Activated CD4-positive, alpha-beta T cell treated with anti-CD3 and anti-CD28 coated beads, Interleukin-2, amount 10 ng/mL, durations not matched to agents 24 days and 14 days (primary cell): Measurements from ENCODE around the gene GPC5. TPM values are rescaled to one million over a fixed set of nuclear protein-coding genes. Genes with fewer than 3 reads are reported as not detected.

Source experiments
- DNase-seq: peaks from one replicate; pipeline ENCODE4 v3.0.0; 2022
- H3K27ac Mint-ChIP-seq: one replicate; pipeline ENCODE4 v1.8.0; 2022; ENCODE audit warnings: mild to moderate bottlenecking, mixed read lengths
- H3K27me3 Mint-ChIP-seq: one replicate; pipeline ENCODE4 v1.8.0; 2022; ENCODE audit warnings: mixed read lengths
- H3K36me3 Mint-ChIP-seq: one replicate; pipeline ENCODE4 v1.8.0; 2022; ENCODE audit warnings: low read depth, mild to moderate bottlenecking, mixed read lengths
- H3K4me1 Mint-ChIP-seq: one replicate; pipeline ENCODE4 v1.8.0; 2021; ENCODE audit warnings: mixed read lengths
- H3K4me3 Mint-ChIP-seq: one replicate; pipeline ENCODE4 v1.8.0; 2022; ENCODE audit warnings: mild to moderate bottlenecking, moderate library complexity, mixed read lengths
- H3K9me3 Mint-ChIP-seq: one replicate; pipeline ENCODE4 v1.8.0; 2021; ENCODE audit warnings: mixed read lengths
- intact Hi-C: fragments of 100-400 bp; cut with micrococcal nuclease; formaldehyde crosslinking; loops from one replicate; pipeline ENCODE4 v1.15.1; 2023
- total RNA-seq: library from RNA; stranded (reverse); gene quantifications from 2 replicates; pipeline ENCODE4 v1.2.3, GENCODE V29; 2022

Gene GPC5
- total RNA-seq, 1 donor from 2014 or later, result not detected

DNA sequence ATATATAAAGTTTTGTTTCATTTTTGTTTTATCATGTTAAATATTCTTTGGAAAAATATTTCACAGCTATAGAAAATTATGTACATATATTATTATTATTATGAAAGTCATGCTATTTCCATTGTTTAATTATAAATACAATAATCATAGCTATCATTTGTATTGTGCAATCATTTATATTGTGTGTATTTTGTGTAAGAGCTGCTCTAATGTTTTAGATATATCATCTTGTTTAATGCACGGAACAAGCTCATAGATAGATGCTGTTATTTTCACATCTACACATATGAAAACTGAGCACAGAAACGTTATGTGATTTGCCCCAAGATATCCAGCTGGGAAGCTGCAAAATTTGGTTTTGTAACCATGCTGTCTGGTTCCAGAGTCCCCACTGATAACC lies 111.6 kb downstream of the GPC5 start:
- Mint-ChIP-seq H3K4me1 (no peaks in the 10 kb centered on the region), H3K36me3 (no peaks in the 10 kb centered on the region), H3K4me3 (no peak overlapping the region), H3K27me3 (no peaks in the 10 kb centered on the region), H3K9me3 (no peaks in the 10 kb centered on the region), H3K27ac (no peak overlapping the region)
- DNase-seq, result no peak
- intact Hi-C loops, result no loop called here

DNA sequence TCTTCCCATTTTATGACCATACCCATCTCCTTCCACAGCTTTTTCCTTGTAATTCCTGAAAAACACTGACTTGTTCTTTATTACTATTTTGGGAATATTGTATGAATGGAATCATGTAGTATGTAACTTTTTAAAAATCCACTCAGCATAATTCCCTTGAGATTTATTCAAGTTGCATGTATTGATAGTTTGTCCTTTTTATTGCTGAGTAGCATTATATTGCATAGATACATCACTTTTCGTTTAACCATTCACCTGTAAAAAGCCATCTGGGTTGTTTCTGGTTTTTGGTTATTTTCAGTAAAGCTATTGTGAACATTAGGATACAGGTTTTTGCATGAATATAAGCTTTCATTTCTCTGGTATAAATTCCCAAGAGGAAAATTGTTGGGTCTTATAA lies 115.4 kb downstream of the GPC5 start:
- Mint-ChIP-seq H3K9me3 (no peaks in the 10 kb centered on the region), H3K27me3 (no peaks in the 10 kb centered on the region), H3K4me3 (no peak overlapping the region), H3K4me1 (no peaks in the 10 kb centered on the region), H3K36me3 (no peaks in the 10 kb centered on the region), H3K27ac (no peak overlapping the region)
- intact Hi-C loops, result no loop called here
- no peak for DNase-seq

DNA sequence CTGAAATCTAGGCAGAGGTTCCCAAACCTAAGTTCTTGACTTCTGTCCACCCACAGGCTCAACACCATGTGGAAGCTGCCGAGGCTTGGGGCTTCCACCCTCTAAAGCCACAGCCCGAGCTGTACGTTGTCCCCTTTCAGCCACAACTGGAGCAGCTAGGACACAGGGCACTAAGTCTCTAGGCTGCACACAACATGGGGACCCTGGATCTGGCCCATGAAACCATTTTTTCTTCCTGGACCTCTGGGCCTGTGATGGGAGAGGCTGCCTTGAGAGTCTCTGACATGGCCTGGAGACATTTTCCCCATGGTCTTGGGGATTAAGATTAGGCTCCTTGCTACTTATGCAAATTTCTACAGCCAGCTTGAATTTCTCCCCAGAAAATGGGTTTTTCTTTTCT lies 118.4 kb downstream of the GPC5 start:
- no peak overlapping the region for H3K27ac Mint-ChIP-seq
- H3K4me1 Mint-ChIP-seq, result no peaks in the 10 kb centered on the region
- no peaks in the 10 kb centered on the region for H3K27me3 Mint-ChIP-seq
- no peak overlapping the region for H3K4me3 Mint-ChIP-seq
- no peaks in the 10 kb centered on the region for H3K36me3 Mint-ChIP-seq
- intact Hi-C loops, result no loop called here
- no peaks in the 10 kb centered on the region for H3K9me3 Mint-ChIP-seq
- DNase-seq, result no peak

DNA sequence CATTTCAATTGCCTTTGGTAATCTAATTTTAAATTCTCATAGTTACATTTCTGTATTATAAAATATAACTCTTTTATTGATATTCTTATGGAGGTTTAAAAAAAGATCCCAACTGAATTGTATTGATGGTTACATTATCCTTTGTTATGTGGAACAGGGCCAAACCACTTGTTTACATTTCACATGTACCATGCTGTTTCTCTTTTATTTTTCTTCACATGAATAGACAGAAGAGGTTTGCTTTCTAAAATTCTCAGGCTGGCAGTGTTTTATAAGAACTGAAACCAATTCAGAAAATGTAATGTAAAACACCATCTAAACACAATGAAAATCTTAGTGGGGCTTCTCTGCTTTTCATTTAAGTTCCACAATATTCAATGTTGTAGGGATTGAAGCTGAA lies 122.5 kb downstream of the GPC5 start:
- Mint-ChIP-seq H3K27me3 (no peaks in the 10 kb centered on the region), H3K36me3 (no peaks in the 10 kb centered on the region), H3K4me1 (no peaks in the 10 kb centered on the region), H3K4me3 (no peak overlapping the region), H3K27ac (no peak overlapping the region), H3K9me3 (no peaks in the 10 kb centered on the region)
- intact Hi-C loops, result no loop called here
- no peak for DNase-seq

DNA sequence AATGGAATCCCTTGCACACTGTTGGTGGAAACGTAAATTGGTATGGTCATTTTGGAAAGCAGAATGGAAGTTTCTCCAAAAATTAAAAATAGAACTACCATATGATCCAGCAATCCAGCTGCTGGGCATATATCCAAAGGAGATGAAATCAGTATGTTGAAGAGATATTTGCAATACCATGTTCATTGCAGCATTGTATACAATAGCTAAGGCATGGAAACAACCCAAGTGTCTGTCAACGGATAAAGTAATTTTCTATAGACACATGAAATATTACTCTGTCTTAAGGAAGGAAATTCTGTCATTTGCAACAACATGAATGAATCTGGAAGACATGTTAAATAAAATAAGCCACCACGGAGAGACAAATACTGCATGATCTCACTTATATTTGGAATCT lies 124.7 kb downstream of the GPC5 start:
- Mint-ChIP-seq H3K4me1 (no peaks in the 10 kb centered on the region), H3K36me3 (no peaks in the 10 kb centered on the region), H3K4me3 (no peak overlapping the region), H3K27ac (no peak overlapping the region), H3K27me3 (no peaks in the 10 kb centered on the region), H3K9me3 (no peaks in the 10 kb centered on the region)
- intact Hi-C loops, result no loop called here
- DNase-seq, result no peak

DNA sequence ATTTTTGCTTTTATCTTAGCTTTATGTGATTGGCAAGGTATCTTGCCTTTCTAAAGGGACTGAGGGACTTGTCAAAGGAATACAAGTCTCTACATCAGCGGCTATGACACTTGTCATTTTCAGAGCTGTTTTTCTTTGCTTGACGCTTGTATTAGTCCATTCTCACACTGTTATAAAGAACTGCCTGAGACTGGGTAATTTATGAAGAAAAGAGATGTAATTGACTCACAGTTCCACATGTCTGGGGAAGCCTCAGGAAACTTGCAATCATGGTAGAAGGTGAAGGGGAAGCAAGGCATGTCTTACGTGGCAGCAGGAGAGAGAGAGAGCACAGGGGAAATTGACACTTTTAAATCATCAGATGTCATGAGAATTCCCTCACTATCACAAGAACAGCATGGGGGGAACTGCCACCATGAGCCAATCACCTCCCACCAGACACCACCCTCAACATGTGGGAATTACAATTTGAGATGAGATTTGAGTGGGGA lies 128.2 kb downstream of the GPC5 start:
- H3K4me3 Mint-ChIP-seq, result no peak overlapping the region
- no peaks in the 10 kb centered on the region for H3K36me3 Mint-ChIP-seq
- no peaks in the 10 kb centered on the region for H3K4me1 Mint-ChIP-seq
- no peak overlapping the region for H3K27ac Mint-ChIP-seq
- H3K27me3 Mint-ChIP-seq, result no peaks in the 10 kb centered on the region
- no peak for DNase-seq
- intact Hi-C loops, result no loop called here
- H3K9me3 Mint-ChIP-seq, result no peaks in the 10 kb centered on the region

DNA sequence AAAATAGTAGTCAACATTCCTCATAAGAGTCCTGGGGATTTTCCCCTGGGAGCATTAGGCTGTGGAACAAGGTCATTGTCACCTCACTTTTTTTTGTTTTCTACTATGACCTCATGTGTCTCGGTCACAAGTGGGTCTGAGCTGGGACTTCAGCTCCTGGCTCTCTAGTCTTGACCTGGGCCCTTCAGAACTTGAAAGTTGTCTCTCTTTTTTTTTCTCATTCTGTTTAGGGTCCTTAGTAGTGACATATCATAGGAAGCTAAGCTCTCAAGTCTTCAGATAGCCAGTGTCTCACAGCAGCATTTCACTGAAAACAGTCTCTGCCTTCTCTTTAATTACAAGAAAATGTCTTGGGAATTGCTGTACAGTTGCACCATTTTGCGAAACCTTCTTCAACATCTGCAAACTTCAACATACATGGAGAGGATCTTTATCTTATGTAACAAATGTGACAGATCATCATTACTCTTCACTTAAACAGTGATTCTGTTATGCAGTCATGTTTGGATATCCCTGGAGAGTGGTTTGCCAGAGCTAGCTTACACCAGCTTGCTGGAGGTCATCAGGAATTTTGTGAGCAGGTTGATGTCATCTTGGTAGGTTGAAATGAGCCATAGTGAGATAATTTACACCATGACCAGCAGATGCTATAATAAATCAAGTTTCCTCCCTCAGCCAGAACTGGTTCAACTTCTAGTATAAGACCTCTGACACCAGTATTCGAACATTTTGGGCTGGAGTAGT lies 131.5 kb downstream of the GPC5 start:
- H3K27me3 Mint-ChIP-seq, result no peaks in the 10 kb centered on the region
- H3K4me1 Mint-ChIP-seq, result no peaks in the 10 kb centered on the region

DNA sequence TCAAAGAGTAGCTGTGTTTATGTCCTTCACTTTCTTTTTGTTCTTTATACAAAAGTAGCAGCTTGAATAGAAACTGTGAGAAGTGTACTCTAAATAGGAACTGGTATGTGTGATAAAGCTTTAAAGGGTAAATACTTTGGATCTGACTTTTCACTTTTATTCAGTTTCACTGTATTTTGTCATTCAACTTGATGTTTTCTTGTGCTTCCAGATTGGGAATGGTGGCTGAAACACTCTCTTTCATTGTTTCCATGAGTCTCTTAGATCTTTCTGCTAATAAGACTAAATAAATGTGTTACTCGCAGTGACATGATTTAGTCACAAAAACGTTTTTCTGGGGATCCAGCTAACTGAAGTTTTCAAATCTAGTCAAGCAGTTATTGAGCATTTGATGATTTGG lies 133.2 kb downstream of the GPC5 start:
- Mint-ChIP-seq H3K4me3 (no peak overlapping the region), H3K27me3 (no peaks in the 10 kb centered on the region), H3K9me3 (no peaks in the 10 kb centered on the region), H3K4me1 (no peaks in the 10 kb centered on the region), H3K36me3 (no peaks in the 10 kb centered on the region), H3K27ac (no peak overlapping the region)
- intact Hi-C loops, result no loop called here
- no peak for DNase-seq

More for the DNA sequence above, 131.5 kb downstream of the GPC5 start:
- Mint-ChIP-seq H3K9me3 (no peaks in the 10 kb centered on the region), H3K36me3 (no peaks in the 10 kb centered on the region), H3K27ac (no peak overlapping the region), H3K4me3 (no peak overlapping the region)
- DNase-seq, result no peak
- intact Hi-C loops, result no loop called here

GRCh38 chr13:91533354-91533753 lies 134.9 kb downstream of the GPC5 start:
- no peak for DNase-seq
- Mint-ChIP-seq H3K27ac (no peak overlapping the region), H3K36me3 (no peaks in the 10 kb centered on the region), H3K4me3 (no peak overlapping the region), H3K27me3 (no peaks in the 10 kb centered on the region), H3K4me1 (no peaks in the 10 kb centered on the region), H3K9me3 (no peaks in the 10 kb centered on the region)
- intact Hi-C loops, result no loop called here

GRCh38 chr13:91534996-91535395 lies 136.6 kb downstream of the GPC5 start:
- Mint-ChIP-seq H3K9me3 (no peaks in the 10 kb centered on the region), H3K27ac (no peak overlapping the region), H3K4me3 (no peak overlapping the region), H3K4me1 (no peaks in the 10 kb centered on the region), H3K27me3 (no peaks in the 10 kb centered on the region), H3K36me3 (no peaks in the 10 kb centered on the region)
- intact Hi-C loops, result no loop called here
- no peak for DNase-seq

- intact Hi-C loops, result no loop called here
- Mint-ChIP-seq H3K4me1 (no peaks in the 10 kb centered on the region), H3K36me3 (no peaks in the 10 kb centered on the region), H3K9me3 (no peaks in the 10 kb centered on the region), H3K4me3 (no peak overlapping the region), H3K27me3 (no peaks in the 10 kb centered on the region), H3K27ac (no peak overlapping the region)
- DNase-seq, result no peak
These were observed 139.0 kb downstream of the GPC5 start for GRCh38 chr13:91537376-91537775.

DNA sequence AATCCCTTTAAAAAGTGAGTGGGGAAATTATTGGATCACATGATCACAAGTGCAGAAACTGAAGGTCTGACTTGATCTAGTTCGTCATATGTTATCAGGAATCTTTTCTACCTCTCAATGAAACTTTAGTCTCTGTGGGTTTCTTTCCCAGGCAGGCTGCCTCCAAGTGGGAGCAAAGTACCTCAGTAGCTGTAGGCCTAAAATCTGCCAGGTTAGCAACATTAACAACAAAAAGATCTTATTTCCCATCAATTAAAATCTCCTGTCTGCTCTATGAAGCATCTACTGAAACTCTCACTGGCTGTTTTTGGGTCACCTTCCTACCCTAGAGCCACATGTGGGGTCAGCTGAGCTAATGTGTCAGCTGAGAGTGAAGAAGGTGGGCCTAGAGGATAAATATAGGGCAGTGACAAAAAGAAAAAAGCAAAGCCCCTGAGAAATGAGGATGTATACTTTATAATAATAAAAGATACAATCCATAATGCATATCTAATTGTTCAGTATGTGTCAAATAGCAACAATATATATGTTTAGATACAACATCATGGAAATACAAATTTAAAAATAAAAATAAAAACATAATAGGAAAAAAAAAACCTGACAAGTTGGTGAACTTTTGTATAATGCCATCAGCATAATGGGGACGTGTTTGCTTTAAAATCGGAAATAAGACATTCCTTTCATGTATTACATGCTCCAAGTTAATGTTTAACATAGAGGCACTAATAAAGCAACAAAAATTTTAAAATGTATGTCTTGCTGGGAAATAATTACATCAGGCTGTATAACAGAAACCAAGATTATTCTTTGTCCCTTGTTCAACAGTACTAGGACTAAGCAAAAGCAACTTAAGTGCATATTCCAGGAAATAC lies 141.1 kb downstream of the GPC5 start:
- DNase-seq, result no peak
- H3K27me3 Mint-ChIP-seq, result no peaks in the 10 kb centered on the region
- intact Hi-C loops, result no loop called here
- no peaks in the 10 kb centered on the region for H3K36me3 Mint-ChIP-seq
- no peaks in the 10 kb centered on the region for H3K9me3 Mint-ChIP-seq
- H3K4me1 Mint-ChIP-seq, result no peaks in the 10 kb centered on the region
- H3K4me3 Mint-ChIP-seq, result no peak overlapping the region
- H3K27ac Mint-ChIP-seq, result no peak overlapping the region

- intact Hi-C loops, result no loop called here
- H3K27ac Mint-ChIP-seq, result no peak overlapping the region
- no peaks in the 10 kb centered on the region for H3K4me1 Mint-ChIP-seq
- no peak for DNase-seq
- H3K9me3 Mint-ChIP-seq, result no peaks in the 10 kb centered on the region
- H3K27me3 Mint-ChIP-seq, result no peaks in the 10 kb centered on the region
- no peaks in the 10 kb centered on the region for H3K36me3 Mint-ChIP-seq
- H3K4me3 Mint-ChIP-seq, result no peak overlapping the region
These were observed 141.8 kb downstream of the GPC5 start for GRCh38 chr13:91540158-91540736.

GRCh38 chr13:91544723-91545122 lies 146.3 kb downstream of the GPC5 start:
- Mint-ChIP-seq H3K27ac (no peak overlapping the region), H3K4me3 (no peak overlapping the region), H3K36me3 (no peaks in the 10 kb centered on the region), H3K27me3 (no peaks in the 10 kb centered on the region), H3K4me1 (peaks cover 1% of the 10 kb centered on the region), H3K9me3 (no peaks in the 10 kb centered on the region)
- intact Hi-C loops, result no loop called here
- DNase-seq, result no peak
